ENCODE data around the gene TXNDC2. TPM values are rescaled to one million over a fixed set of nuclear protein-coding genes. Genes with fewer than 3 reads are reported as not detected.
A peak's percentile ranks its signal among the peaks of the same experiment; 100 is the strongest.

Gene TXNDC2
- total and polyA plus RNA-seq, 9 of the 15 experiments (the other 6 are each of a cell fraction or from before 2014, with no cell fraction given), result 1.2 to 4.9 (median 2.3) TPM

DNA sequence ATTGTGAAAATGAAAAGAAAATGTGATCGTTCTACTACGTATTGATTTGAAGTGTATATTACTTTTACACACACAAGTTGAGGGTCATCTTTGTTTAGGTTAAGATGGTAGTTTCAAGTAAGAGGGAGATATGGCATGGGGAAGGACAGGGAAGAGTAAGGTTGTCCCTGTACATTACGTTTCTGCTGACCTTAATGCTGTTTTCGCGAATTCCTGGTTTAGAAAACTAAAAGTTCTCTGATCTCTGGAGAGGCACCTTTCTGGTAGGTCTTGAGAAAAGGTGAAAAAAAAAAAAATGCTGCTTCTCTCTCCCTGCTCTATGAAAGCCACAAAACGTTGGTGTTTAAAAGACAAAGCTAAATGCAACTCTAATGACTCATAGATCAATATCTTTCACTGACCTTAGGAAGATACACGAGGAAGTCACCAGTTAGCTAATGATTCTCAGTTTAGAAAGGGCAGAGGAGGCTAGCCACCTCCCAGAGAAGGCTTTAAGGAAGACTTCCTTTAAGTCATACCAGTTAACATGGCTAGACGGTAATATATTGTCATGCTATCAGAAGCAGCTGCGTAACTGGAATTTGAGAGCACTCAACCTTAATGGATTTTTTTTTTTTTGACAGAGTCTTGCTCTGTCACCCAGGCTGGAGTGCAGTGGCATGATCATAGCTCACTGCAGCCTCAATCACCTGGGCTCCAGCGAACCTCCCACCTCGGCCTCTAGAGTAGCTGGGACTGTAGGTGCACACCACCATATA is 13.2 kb downstream of the TXNDC2 start (continued):
- TF ChIP-seq, protein P1, sequence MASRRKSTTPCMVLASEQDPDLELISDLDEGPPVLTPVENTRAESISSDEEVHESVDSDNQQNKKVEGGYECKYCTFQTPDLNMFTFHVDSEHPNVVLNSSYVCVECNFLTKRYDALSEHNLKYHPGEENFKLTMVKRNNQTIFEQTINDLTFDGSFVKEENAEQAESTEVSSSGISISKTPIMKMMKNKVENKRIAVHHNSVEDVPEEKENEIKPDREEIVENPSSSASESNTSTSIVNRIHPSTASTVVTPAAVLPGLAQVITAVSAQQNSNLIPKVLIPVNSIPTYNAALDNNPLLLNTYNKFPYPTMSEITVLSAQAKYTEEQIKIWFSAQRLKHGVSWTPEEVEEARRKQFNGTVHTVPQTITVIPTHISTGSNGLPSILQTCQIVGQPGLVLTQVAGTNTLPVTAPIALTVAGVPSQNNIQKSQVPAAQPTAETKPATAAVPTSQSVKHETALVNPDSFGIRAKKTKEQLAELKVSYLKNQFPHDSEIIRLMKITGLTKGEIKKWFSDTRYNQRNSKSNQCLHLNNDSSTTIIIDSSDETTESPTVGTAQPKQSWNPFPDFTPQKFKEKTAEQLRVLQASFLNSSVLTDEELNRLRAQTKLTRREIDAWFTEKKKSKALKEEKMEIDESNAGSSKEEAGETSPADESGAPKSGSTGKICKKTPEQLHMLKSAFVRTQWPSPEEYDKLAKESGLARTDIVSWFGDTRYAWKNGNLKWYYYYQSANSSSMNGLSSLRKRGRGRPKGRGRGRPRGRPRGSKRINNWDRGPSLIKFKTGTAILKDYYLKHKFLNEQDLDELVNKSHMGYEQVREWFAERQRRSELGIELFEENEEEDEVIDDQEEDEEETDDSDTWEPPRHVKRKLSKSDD (conservative IDR thresholded peaks at IDR 0.05; ENCODE audit: low read length), result no peak
- TF ChIP-seq NEUROD1 (IDR thresholded peaks at IDR 0.05; ENCODE audit: borderline replicate concordance, low read depth, low read length, partially characterized antibody) (peak; percentile 72), TBP (optimal IDR thresholded peaks at IDR 0.05; ENCODE audit: low read depth, low read length) (peak; percentile 81), GTF2A2 (tag; IDR thresholded peaks at IDR 0.05) (peak; percentile 22; the same call in 1 of the 2 replicates), ZNF24 (IDR thresholded peaks at IDR 0.05) (0 out of 2 replicates have a peak, but pooled peaks have one; percentile 62), ZNF766 (CRISPR knock-in tag; conservative IDR thresholded peaks at IDR 0.05) (peak; percentile 85), ASH1L (IDR thresholded peaks at IDR 0.05; ENCODE audit: borderline replicate concordance, low read depth, partially characterized antibody) (no peak), HSF4 (CRISPR knock-in tag; IDR thresholded peaks at IDR 0.05; ENCODE audit: borderline replicate concordance) (0 out of 2 replicates have a peak, but pooled peaks have one; percentile 37), ZNF124 (CRISPR knock-in tag; IDR thresholded peaks at IDR 0.05) (no peak), ZNF699 (CRISPR knock-in tag; IDR thresholded peaks at IDR 0.05; ENCODE audit: insufficient replicate concordance) (no peak), ZNF444 (CRISPR knock-in tag; IDR thresholded peaks at IDR 0.05) (peak; percentile 3; the same call in 1 of the 2 replicates), ZNF143 (CRISPR knock-in tag; IDR thresholded peaks at IDR 0.05) (no peak), PCBP1 (IDR thresholded peaks at IDR 0.05; ENCODE audit: low read depth, low read length, poor library complexity, severe bottlenecking) (no peak), FUS (optimal IDR thresholded peaks at IDR 0.05; ENCODE audit: low read depth, low read length) (no peak), MTF1 (CRISPR knock-in tag; IDR thresholded peaks at IDR 0.05; ENCODE audit: borderline replicate concordance) (no peak)
- TF ChIP-seq, protein P2, sequence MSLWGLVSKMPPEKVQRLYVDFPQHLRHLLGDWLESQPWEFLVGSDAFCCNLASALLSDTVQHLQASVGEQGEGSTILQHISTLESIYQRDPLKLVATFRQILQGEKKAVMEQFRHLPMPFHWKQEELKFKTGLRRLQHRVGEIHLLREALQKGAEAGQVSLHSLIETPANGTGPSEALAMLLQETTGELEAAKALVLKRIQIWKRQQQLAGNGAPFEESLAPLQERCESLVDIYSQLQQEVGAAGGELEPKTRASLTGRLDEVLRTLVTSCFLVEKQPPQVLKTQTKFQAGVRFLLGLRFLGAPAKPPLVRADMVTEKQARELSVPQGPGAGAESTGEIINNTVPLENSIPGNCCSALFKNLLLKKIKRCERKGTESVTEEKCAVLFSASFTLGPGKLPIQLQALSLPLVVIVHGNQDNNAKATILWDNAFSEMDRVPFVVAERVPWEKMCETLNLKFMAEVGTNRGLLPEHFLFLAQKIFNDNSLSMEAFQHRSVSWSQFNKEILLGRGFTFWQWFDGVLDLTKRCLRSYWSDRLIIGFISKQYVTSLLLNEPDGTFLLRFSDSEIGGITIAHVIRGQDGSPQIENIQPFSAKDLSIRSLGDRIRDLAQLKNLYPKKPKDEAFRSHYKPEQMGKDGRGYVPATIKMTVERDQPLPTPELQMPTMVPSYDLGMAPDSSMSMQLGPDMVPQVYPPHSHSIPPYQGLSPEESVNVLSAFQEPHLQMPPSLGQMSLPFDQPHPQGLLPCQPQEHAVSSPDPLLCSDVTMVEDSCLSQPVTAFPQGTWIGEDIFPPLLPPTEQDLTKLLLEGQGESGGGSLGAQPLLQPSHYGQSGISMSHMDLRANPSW (CRISPR knock-in tag; IDR thresholded peaks at IDR 0.05), result no peak
- TF ChIP-seq, protein P3, sequence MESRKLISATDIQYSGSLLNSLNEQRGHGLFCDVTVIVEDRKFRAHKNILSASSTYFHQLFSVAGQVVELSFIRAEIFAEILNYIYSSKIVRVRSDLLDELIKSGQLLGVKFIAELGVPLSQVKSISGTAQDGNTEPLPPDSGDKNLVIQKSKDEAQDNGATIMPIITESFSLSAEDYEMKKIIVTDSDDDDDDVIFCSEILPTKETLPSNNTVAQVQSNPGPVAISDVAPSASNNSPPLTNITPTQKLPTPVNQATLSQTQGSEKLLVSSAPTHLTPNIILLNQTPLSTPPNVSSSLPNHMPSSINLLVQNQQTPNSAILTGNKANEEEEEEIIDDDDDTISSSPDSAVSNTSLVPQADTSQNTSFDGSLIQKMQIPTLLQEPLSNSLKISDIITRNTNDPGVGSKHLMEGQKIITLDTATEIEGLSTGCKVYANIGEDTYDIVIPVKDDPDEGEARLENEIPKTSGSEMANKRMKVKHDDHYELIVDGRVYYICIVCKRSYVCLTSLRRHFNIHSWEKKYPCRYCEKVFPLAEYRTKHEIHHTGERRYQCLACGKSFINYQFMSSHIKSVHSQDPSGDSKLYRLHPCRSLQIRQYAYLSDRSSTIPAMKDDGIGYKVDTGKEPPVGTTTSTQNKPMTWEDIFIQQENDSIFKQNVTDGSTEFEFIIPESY (CRISPR knock-in tag; IDR thresholded peaks at IDR 0.05), result no peak
- TF ChIP-seq, protein P4, sequence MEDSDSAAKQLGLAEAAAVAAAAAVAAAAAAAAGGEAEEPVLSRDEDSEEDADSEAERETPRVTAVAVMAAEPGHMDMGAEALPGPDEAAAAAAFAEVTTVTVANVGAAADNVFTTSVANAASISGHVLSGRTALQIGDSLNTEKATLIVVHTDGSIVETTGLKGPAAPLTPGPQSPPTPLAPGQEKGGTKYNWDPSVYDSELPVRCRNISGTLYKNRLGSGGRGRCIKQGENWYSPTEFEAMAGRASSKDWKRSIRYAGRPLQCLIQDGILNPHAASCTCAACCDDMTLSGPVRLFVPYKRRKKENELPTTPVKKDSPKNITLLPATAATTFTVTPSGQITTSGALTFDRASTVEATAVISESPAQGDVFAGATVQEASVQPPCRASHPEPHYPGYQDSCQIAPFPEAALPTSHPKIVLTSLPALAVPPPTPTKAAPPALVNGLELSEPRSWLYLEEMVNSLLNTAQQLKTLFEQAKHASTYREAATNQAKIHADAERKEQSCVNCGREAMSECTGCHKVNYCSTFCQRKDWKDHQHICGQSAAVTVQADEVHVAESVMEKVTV (CRISPR knock-in tag; IDR thresholded peaks at IDR 0.05), result no peak

Data from K562 (cell line).